ENCODE results near the gene TTC13. TPM values are rescaled to one million over a fixed set of nuclear protein-coding genes. Genes with fewer than 3 reads are reported as not detected.

TTC13 gene
- total RNA-seq, 1 donor from 2014 or later: 15.5 TPM

DNA sequence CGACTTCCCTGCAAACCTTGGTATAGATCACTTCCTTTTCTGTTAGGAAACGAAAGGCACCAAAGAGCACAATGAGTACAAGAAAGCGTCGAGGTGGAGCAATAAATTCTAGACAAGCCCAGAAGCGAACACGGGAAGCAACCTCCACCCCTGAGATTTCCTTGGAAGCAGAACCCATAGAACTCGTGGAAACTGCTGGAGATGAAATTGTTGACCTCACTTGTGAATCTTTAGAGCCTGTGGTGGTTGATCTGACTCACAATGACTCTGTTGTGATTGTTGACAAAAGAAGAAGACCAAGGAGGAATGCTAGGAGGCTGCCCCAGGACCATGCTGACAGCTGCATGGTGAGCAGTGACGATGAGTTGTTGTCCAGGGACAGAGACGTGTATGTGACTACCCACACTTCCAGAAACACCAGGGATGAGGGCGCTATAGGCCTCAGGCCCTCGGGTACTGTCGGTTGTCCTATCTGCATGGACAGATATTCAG lies 42.9 kb upstream of the TTC13 start:
- H3K9me3 Mint-ChIP-seq: no peaks in the 10 kb centered on the region
- no peak for DNase-seq (ENCODE audit: low spot score in 2 of 2, unreplicated experiment in 2 of 2)
- peaks cover 20% of the 10 kb centered on the region for H3K36me3 Mint-ChIP-seq
- TF ChIP-seq CTCF (IDR thresholded peaks at IDR 0.05; ENCODE audit: unreplicated experiment): no peak
- no peak overlapping the region for H3K27ac Mint-ChIP-seq
- no peaks in the 10 kb centered on the region for H3K27me3 Mint-ChIP-seq (ENCODE audit: low read depth)
- no peaks in the 10 kb centered on the region for H3K4me1 Mint-ChIP-seq
- H3K4me3 Mint-ChIP-seq: no peak overlapping the region

DNA sequence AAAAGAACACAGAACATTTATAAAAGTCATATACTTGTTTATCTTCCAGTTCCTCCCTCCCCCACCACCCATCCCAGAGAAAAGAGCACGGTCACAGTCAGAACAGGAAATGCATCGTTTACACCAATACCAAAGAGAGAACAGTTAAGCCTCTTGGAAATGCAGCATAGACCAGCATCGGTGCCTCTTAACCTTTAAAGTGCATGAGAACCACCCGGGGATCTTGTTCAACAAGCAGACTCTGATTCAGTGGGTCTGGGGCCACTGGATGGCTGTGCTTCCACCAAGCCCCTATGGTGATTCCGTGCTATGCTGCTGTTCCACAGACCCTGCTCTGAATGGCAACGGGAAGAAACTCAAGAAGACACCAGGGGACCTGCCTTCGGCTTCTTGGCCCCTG lies 42.2 kb upstream of the TTC13 start:
- H3K36me3 Mint-ChIP-seq: peaks cover 20% of the 10 kb centered on the region
- H3K9me3 Mint-ChIP-seq: no peaks in the 10 kb centered on the region
- H3K4me1 Mint-ChIP-seq: no peaks in the 10 kb centered on the region
- no peak for DNase-seq (ENCODE audit: low spot score in 2 of 2, unreplicated experiment in 2 of 2)
- no peak overlapping the region for H3K27ac Mint-ChIP-seq
- no peaks in the 10 kb centered on the region for H3K27me3 Mint-ChIP-seq (ENCODE audit: low read depth)
- no peak for TF ChIP-seq CTCF (IDR thresholded peaks at IDR 0.05; ENCODE audit: unreplicated experiment)
- H3K4me3 Mint-ChIP-seq: no peak overlapping the region

GRCh38 chr1:231020139-231020601 lies 41.5 kb upstream of the TTC13 start:
- H3K4me1 Mint-ChIP-seq: no peaks in the 10 kb centered on the region
- no peak for TF ChIP-seq CTCF (IDR thresholded peaks at IDR 0.05; ENCODE audit: unreplicated experiment)
- peaks cover 20% of the 10 kb centered on the region for H3K36me3 Mint-ChIP-seq
- H3K27ac Mint-ChIP-seq: no peak overlapping the region
- no peak for DNase-seq (ENCODE audit: low spot score in 2 of 2, unreplicated experiment in 2 of 2)
- H3K27me3 Mint-ChIP-seq (ENCODE audit: low read depth): no peaks in the 10 kb centered on the region
- no peaks in the 10 kb centered on the region for H3K9me3 Mint-ChIP-seq
- no peak overlapping the region for H3K4me3 Mint-ChIP-seq

- no peaks in the 10 kb centered on the region for H3K9me3 Mint-ChIP-seq
- H3K4me1 Mint-ChIP-seq: no peaks in the 10 kb centered on the region
- H3K27ac Mint-ChIP-seq: no peak overlapping the region
- peaks cover 20% of the 10 kb centered on the region for H3K36me3 Mint-ChIP-seq
- DNase-seq (ENCODE audit: low spot score in 2 of 2, unreplicated experiment in 2 of 2): no peak
- no peak for TF ChIP-seq CTCF (IDR thresholded peaks at IDR 0.05; ENCODE audit: unreplicated experiment)
- no peak overlapping the region for H3K4me3 Mint-ChIP-seq
- no peaks in the 10 kb centered on the region for H3K27me3 Mint-ChIP-seq (ENCODE audit: low read depth)
Measured at GRCh38 chr1:231019711-231020110, 41.0 kb upstream of the TTC13 start.

DNA sequence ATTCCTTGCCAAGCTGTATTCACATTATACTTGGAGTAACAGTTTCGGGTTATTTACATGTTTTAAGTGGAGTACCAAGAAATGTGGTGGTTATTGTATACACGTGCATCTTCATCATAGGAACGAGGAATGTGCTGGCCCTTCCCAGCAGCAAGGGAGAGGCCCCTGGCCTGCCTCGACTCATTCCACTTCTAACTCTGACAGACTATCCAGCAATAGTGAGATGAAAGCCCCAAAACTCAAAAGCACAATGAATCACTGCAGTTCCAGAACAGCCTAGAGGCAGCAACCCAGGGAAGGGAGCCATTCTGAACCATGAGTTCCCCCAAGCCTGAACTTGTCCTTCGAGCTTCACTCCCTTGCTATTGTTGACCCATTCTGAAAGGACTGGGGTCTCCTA lies 38.3 kb upstream of the TTC13 start:
- no peak for TF ChIP-seq CTCF (IDR thresholded peaks at IDR 0.05; ENCODE audit: unreplicated experiment)
- no peak for DNase-seq (ENCODE audit: low spot score in 2 of 2, unreplicated experiment in 2 of 2)
- Mint-ChIP-seq H3K27ac (no peak overlapping the region), H3K4me1 (no peaks in the 10 kb centered on the region), H3K27me3 (ENCODE audit: low read depth) (no peaks in the 10 kb centered on the region), H3K9me3 (no peaks in the 10 kb centered on the region), H3K36me3 (peaks cover 17% of the 10 kb centered on the region), H3K4me3 (no peak overlapping the region)

DNA sequence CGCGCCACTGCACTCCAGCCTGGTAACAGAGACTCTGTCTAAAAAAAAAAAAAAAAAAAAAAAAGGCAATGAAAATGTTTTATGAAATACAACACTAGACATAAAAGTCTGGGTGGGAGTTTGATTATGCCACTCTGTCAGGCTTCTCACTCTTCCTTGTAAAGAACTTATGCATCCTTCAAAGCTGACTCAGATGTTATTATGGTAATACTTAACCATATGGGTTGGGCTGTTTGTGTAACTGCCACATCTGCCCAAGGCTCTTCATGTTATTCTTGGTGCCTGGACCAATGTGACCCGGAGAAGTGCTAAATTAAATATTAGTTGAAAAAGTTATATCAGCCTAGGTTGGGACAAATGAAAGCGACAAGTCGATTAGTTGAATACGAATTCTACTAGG lies 37.6 kb upstream of the TTC13 start:
- Mint-ChIP-seq H3K9me3 (no peaks in the 10 kb centered on the region), H3K4me3 (no peak overlapping the region), H3K27ac (no peak overlapping the region), H3K36me3 (peaks cover 11% of the 10 kb centered on the region), H3K4me1 (no peaks in the 10 kb centered on the region), H3K27me3 (ENCODE audit: low read depth) (no peaks in the 10 kb centered on the region)
- DNase-seq (ENCODE audit: low spot score in 2 of 2, unreplicated experiment in 2 of 2): no peak
- no peak for TF ChIP-seq CTCF (IDR thresholded peaks at IDR 0.05; ENCODE audit: unreplicated experiment)

Measured in mesothelial cell of epicardium (in vitro differentiated cells).